NCI-H128 (cell line): ENCODE results near the gene RANBP17.

Source experiments
- DNase-seq: peaks from one replicate; lab custom pipeline; 2025; ENCODE audit not compliant: unreplicated experiment; lab: John Stamatoyannopoulos, UW

The RANBP17 gene

GRCh38 chr5:171344936-171345608 is 483.3 kb downstream of the RANBP17 start:
- no peak for DNase-seq
